ENCODE data around the gene EGFLAM.

- TF ChIP-seq MAFK (IDR thresholded peaks at IDR 0.05; ENCODE audit: low read length) (no peak), POLR2B (IDR thresholded peaks at IDR 0.05; ENCODE audit: low read depth, partially characterized antibody) (no peak), MECOM (CRISPR knock-in tag; IDR thresholded peaks at IDR 0.05) (no peak), SMAD2 (IDR thresholded peaks at IDR 0.05; ENCODE audit: low read depth, low read length) (no peak), NR2C2 (CRISPR knock-in tag; IDR thresholded peaks at IDR 0.05) (no peak), NR2C2 (tag; IDR thresholded peaks at IDR 0.05) (no peak), CGGBP1 (CRISPR knock-in tag; IDR thresholded peaks at IDR 0.05) (no peak), ATF2 (CRISPR knock-in tag; IDR thresholded peaks at IDR 0.05) (no peak), CTCF (IDR thresholded peaks at IDR 0.05 in 2 of 3, conservative IDR thresholded peaks at IDR 0.05 in 1 of 3; ENCODE audit: insufficient read depth in 2 of 3, low read depth in 1 of 3, low read length in 3 of 3) (peak; percentile 64 to 83 (median 70)), ZFX (CRISPR knock-in tag; IDR thresholded peaks at IDR 0.05) (no peak), JUN (IDR thresholded peaks at IDR 0.05; ENCODE audit: borderline replicate concordance, low read depth, low read length) (no peak), JUN (CRISPR knock-in tag; IDR thresholded peaks at IDR 0.05; ENCODE audit: borderline replicate concordance) (no peak)
These were observed 49.5 kb upstream of the EGFLAM start for GRCh38 chr5:38208782-38209378.

Data from K562 (cell line).